HEK293T (cell line): ENCODE data around the gene ANXA11.
"Not testable (repeated sequence)": the region's sequence is repeated elsewhere in the genome, so short reads cannot be mapped to it uniquely, and the experiment has no call there.

Experiments used
- CTCF ChIA-PET: fragments of 350-600 bp; formaldehyde crosslinking; extraction: SDS; loops from one replicate; lab custom pipeline; 2021; ENCODE audit warnings: antibody characterized with exemption, inconsistent platforms; lab: Yijun Ruan, JAX
- POLR2A ChIA-PET: fragments of 350-600 bp; formaldehyde crosslinking; extraction: SDS; loops from one replicate; lab custom pipeline; 2020; ENCODE audit warnings: antibody characterized with exemption, inconsistent platforms; lab: Yijun Ruan, JAX
- DNase-seq: peaks from one replicate; pipeline ENCODE4 v3.0.0; 2012; ENCODE audit warnings: mixed read lengths; ENCODE audit errors: extremely low spot score
- ARNT ChIP-seq: fragments of 450-650 bp; IDR thresholded peaks from 2 replicates; pipeline ENCODE4 v1.6.1; 2017; ENCODE audit warnings: mild to moderate bottlenecking
- BHLHE40 ChIP-seq: fragments of 450-650 bp; IDR thresholded peaks from 2 replicates; pipeline ENCODE4 v1.6.1; 2016; ENCODE audit warnings: mild to moderate bottlenecking, moderate library complexity, borderline replicate concordance
- CTBP1 ChIP-seq: fragments of 450-650 bp; IDR thresholded peaks from 2 replicates; pipeline ENCODE4 v1.6.1; 2016; ENCODE audit warnings: borderline replicate concordance
- ELF4 ChIP-seq: fragments of 450-650 bp; IDR thresholded peaks from 2 replicates; pipeline ENCODE4 v1.6.1; 2017; ENCODE audit warnings: antibody characterized with exemption
- FOXA1 ChIP-seq: fragments of 450-650 bp; IDR thresholded peaks from 2 replicates; pipeline ENCODE4 v1.6.1; 2016; ENCODE audit warnings: mild to moderate bottlenecking
- FOXK2 ChIP-seq: fragments of 450-650 bp; IDR thresholded peaks from 2 replicates; pipeline ENCODE4 v1.6.1; 2016; ENCODE audit warnings: mild to moderate bottlenecking
- FOXM1 ChIP-seq: fragments of 450-650 bp; IDR thresholded peaks from 2 replicates; pipeline ENCODE4 v1.6.1; 2017; ENCODE audit warnings: mild to moderate bottlenecking, borderline replicate concordance
- HDGF ChIP-seq: fragments of 450-650 bp; IDR thresholded peaks from 2 replicates; pipeline ENCODE4 v1.6.1; 2017; ENCODE audit warnings: antibody characterized with exemption, borderline replicate concordance
- L3MBTL2 ChIP-seq: fragments of 450-650 bp; conservative IDR thresholded peaks from 2 replicates; pipeline ENCODE4 v1.6.1; 2016; ENCODE audit warnings: mild to moderate bottlenecking
- LEF1 ChIP-seq: fragments of 450-650 bp; IDR thresholded peaks from 2 replicates; pipeline ENCODE4 v1.6.1; 2017; ENCODE audit warnings: mild to moderate bottlenecking, borderline replicate concordance
- NFRKB ChIP-seq: fragments of 450-650 bp; IDR thresholded peaks from 2 replicates; pipeline ENCODE4 v1.6.1; 2016; ENCODE audit warnings: mild to moderate bottlenecking, moderate library complexity
- PKNOX1 ChIP-seq: fragments of 450-650 bp; IDR thresholded peaks from 2 replicates; pipeline ENCODE4 v1.6.1; 2016
- SP1 ChIP-seq: fragments of 450-650 bp; IDR thresholded peaks from 2 replicates; pipeline ENCODE4 v1.6.1; 2017
- SUZ12 ChIP-seq: fragments of 450-650 bp; IDR thresholded peaks from 2 replicates; pipeline ENCODE4 v1.6.1; 2016; ENCODE audit warnings: mild to moderate bottlenecking
- TARDBP ChIP-seq: fragments of 450-650 bp; IDR thresholded peaks from 2 replicates; pipeline ENCODE4 v1.6.1; 2016
- ZNF384 ChIP-seq: fragments of 450-650 bp; IDR thresholded peaks from 2 replicates; pipeline ENCODE4 v1.6.1; 2016

Gene ANXA11

DNA sequence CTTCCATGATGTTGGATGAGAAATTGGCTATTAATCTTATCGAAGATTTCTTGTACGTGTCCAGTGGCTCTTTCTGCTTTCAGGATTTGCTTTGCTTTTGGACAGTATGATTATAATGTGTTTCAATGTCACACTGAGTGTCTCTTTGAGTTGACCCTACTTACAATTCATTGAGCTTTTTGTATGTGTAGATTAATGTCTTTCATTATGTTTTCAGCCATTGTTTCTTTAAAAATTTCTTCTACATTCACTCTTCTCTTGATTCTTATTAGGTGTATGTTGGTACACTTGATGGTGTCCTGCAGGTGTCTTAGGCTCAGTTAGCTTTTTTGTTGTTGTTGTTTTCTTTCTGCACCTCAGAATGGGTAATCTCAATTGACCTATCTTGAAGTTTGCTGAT lies 56.2 kb downstream of the ANXA11 start:
- POLR2A ChIA-PET: no interaction called here
- TF ChIP-seq SP1 (no peak), BHLHE40 (no peak), ARNT (no peak), FOXM1 (no peak), PKNOX1 (no peak), CTBP1 (no peak), NFRKB (no peak), TARDBP (no peak), ZNF384 (no peak), LEF1 (no peak), ELF4 (no peak), SUZ12 (no peak), HDGF (no peak), L3MBTL2 (no peak), FOXA1 (no peak), FOXK2 (no peak)

DNA sequence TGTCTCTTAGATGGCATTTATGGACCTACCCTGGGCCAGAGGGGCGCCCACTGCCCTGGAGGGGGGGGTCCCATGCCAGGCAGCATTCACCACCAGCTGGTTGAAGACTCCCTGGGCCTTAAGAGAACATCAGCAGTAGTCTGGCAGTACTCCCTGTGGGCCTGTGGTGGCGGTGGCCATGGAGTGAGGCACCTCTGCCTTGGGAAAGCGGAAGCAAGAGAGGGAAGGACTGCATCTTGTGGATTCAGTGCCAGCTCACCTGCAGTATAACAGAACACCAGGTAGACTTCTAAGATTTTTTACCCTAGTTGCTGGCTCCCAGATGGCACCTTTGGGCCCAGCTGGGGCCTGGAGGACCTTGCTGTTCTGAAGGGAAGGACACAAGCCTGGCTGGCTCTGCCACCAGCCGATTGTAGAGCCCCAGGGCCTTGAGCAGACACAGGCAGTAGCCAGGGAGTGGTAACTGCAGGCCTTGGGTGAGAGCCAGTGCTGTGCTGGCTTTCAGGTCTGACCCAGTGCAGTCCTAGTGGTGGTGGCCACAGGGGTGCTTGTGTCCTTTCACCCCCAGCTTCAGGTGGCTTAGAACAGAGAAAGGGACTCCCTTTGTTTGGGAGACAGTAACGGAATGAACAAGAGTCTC lies 57.1 kb downstream of the ANXA11 start:
- CTCF ChIA-PET: no interaction called here
- no peak for TF ChIP-seq SP1
- TF ChIP-seq PKNOX1: no peak
- no peak for TF ChIP-seq ELF4
- TF ChIP-seq FOXM1: no peak
- TF ChIP-seq BHLHE40: no peak
- no peak for TF ChIP-seq L3MBTL2
- no peak for TF ChIP-seq LEF1
- no peak for TF ChIP-seq HDGF
- no peak for TF ChIP-seq CTBP1
- TF ChIP-seq FOXA1: no peak
- no peak for TF ChIP-seq ZNF384
- TF ChIP-seq FOXK2: no peak
- TF ChIP-seq SUZ12: no peak
- TF ChIP-seq ARNT: no peak
- TF ChIP-seq TARDBP: no peak
- TF ChIP-seq NFRKB: no peak
- POLR2A ChIA-PET: no interaction called here
- no peak for DNase-seq

More for the DNA sequence above, 56.2 kb downstream of the ANXA11 start:
- DNase-seq: no peak
- CTCF ChIA-PET: interaction anchor here (0.6 to 2.1 kb wide), 2 partner anchors 55 to 131 kb away, joined by 4 to 5 read pairs; no protein-coding TSS in a partner anchor

DNA sequence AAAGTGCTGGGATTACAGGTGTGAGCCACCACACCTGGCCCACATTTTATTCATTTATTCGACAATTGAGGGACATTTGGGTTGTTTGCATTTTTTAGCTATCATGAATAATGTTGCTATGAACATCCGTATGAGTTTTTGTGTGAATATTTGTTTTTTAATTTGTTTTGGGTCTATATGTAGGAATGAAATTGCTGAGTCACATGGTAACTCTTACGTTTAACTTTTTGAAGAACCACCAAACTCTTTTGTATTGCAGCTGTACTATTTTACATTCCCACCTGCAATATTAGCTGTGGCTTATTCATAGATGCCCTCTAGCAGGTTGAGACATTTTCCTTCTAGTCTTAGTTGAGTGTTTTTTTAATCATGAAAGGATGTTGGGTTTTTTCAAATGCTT lies 58.4 kb downstream of the ANXA11 start:
- TF ChIP-seq HDGF: no peak
- no peak for TF ChIP-seq BHLHE40
- TF ChIP-seq ARNT: no peak
- TF ChIP-seq SUZ12: no peak
- no peak for TF ChIP-seq ZNF384
- TF ChIP-seq TARDBP: no peak
- TF ChIP-seq L3MBTL2: no peak
- TF ChIP-seq PKNOX1: no peak
- TF ChIP-seq NFRKB: no peak
- TF ChIP-seq FOXM1: no peak
- no peak for TF ChIP-seq FOXK2
- TF ChIP-seq FOXA1: no peak
- no peak for TF ChIP-seq CTBP1
- TF ChIP-seq ELF4: no peak
- TF ChIP-seq LEF1: no peak
- TF ChIP-seq SP1: no peak
- POLR2A ChIA-PET: no interaction called here
- DNase-seq: no peak
- CTCF ChIA-PET: interaction anchor here (1.0 kb wide), 1 partner anchor 76 kb away, joined by 3 read pairs; no protein-coding TSS in a partner anchor

DNA sequence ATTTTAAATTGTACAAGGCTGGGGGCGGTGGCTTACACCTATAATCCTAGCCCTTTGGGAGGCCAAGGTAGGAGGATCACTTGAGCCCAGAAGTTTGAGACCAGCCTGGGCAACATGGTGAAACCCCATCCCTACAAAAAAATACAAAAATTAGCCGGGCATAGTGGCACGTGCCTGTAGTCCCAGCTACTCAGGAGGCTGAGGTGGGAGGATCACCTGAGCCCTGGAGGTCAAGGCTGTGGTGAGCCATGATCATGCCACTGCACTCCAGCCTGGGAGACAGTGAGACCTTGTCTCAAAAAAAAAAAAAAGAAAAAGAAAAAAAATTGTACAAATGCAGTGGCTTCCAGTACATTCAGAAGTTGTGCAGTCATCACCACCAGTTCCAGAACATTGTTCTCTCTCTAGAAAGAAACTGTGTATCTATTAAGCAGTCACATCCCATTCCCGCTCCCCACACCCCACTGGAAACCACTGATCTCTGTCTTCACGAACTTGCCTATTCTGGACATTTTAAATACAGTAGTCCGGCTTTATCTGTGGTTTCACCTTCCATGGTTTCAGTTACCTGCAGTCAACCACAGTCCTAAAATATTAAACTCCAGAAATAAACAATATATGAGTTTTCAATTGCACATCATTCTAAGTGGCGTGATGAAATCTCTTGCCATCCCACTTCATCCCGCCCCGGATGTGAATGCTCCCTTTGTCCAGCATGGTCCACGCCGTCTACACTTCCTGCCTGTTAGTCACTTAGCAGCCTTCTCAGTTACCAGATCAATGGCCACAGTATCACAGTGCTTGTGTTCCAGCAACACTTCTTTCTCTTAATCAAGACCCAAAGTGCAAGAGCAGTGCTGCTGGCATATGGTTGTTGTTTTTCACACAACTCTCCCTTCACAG lies 59.7 kb downstream of the ANXA11 start:
- CTCF ChIA-PET: interaction anchor here (1.0 to 2.5 kb wide), 3 partner anchors 72 to 77 kb away, joined by 3 to 25 read pairs (median 6); no protein-coding TSS in a partner anchor

GRCh38 chr10:80144696-80145131 lies 60.6 kb downstream of the ANXA11 start:
- ChIA-PET POLR2A (no interaction called here), CTCF (interaction anchor here (1.7 to 2.5 kb wide), 2 partner anchors 73 to 77 kb away, joined by 6 to 25 read pairs; no protein-coding TSS in a partner anchor)
- TF ChIP-seq FOXK2 (no peak), LEF1 (no peak), ARNT (no peak), FOXM1 (no peak), ELF4 (no peak), PKNOX1 (no peak)
- DNase-seq: no peak

More for the DNA sequence above, 59.7 kb downstream of the ANXA11 start:
- POLR2A ChIA-PET, DNase-seq: not testable (repeated sequence)
